ENCODE data around the gene SCEL.

DNA sequence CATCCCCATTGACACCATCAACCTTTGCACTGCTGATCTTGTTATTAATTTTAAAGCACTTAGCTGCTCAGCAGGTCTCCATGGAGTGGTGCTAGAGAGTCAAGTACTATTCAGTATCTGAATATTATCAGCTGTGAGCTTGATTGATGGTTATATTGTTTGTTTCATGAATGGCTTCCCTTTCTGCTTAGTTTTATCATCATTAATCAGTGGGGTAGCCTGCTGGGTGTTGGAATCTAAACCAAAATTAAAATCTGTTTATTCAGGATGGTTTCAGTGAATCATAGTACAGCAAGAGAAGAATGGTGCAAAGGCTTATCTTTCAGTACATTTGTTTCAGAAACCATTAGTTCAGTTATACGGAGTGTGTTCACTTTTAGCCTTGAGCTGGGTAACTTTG, 42.5 kb upstream of the SCEL start:
- TF ChIP-seq, protein P1, sequence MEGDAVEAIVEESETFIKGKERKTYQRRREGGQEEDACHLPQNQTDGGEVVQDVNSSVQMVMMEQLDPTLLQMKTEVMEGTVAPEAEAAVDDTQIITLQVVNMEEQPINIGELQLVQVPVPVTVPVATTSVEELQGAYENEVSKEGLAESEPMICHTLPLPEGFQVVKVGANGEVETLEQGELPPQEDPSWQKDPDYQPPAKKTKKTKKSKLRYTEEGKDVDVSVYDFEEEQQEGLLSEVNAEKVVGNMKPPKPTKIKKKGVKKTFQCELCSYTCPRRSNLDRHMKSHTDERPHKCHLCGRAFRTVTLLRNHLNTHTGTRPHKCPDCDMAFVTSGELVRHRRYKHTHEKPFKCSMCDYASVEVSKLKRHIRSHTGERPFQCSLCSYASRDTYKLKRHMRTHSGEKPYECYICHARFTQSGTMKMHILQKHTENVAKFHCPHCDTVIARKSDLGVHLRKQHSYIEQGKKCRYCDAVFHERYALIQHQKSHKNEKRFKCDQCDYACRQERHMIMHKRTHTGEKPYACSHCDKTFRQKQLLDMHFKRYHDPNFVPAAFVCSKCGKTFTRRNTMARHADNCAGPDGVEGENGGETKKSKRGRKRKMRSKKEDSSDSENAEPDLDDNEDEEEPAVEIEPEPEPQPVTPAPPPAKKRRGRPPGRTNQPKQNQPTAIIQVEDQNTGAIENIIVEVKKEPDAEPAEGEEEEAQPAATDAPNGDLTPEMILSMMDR (IDR thresholded peaks at IDR 0.05): no peak
- TF ChIP-seq POLR2A (IDR thresholded peaks at IDR 0.05): no peak
